DOHH2 (cell line): ENCODE data around the gene TULP3.
"Not testable (repeated sequence)": the region's sequence is repeated elsewhere in the genome, so short reads cannot be mapped to it uniquely, and the experiment has no call there.

Experiments used
- EZH2phosphoT487 ChIP-seq: fragments of 200-600 bp; sonication (generic); IDR thresholded peaks from 2 replicates; pipeline ENCODE4 v1.6.1; 2017; ENCODE audit warnings: borderline replicate concordance, mild to moderate bottlenecking, antibody characterized with exemption, low read length, moderate library complexity, mixed read lengths
- TF ChIP-seq, protein P1 (sequence below): fragments of 200-600 bp; sonication (generic); IDR thresholded peaks from one replicate; pipeline ENCODE4 v1.5.1; 2014; ENCODE audit warnings: antibody characterized with exemption, mild to moderate bottlenecking, low read depth, low read length; ENCODE audit not compliant: poor library complexity, severe bottlenecking

DNA sequence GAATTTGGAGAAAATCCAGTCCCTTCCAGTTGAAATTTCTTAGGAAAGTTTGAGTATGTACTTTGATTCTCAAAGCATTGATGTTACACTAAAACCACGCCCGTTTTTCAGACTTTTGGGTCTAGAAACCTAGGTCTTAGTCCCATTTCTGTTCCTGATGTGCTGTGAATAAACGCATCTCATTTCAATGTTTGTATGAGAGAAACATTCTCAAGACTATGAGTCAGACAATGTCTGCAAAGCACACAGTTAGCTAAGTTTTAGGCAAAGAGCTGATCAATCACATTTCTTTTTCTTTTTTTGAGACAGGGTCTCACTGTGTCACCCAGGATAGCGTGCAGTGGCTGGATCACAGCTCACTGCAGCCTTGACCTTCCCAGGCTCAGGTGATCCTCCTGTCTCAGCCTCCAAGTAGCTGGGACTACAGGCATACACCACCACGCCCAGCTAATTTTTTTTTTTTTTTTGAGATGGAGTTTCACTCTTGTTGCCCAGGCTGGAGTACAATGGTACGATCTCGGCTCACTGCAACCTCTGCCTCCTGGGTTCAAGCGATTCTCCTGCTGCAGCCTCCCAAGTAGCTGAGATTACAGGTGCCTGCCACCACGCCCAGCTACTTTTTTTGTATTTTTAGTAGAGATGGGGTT, 21.6 kb upstream of the TULP3 start:
- TF ChIP-seq EZH2phosphoT487: not testable (repeated sequence)
- TF ChIP-seq, protein P1, sequence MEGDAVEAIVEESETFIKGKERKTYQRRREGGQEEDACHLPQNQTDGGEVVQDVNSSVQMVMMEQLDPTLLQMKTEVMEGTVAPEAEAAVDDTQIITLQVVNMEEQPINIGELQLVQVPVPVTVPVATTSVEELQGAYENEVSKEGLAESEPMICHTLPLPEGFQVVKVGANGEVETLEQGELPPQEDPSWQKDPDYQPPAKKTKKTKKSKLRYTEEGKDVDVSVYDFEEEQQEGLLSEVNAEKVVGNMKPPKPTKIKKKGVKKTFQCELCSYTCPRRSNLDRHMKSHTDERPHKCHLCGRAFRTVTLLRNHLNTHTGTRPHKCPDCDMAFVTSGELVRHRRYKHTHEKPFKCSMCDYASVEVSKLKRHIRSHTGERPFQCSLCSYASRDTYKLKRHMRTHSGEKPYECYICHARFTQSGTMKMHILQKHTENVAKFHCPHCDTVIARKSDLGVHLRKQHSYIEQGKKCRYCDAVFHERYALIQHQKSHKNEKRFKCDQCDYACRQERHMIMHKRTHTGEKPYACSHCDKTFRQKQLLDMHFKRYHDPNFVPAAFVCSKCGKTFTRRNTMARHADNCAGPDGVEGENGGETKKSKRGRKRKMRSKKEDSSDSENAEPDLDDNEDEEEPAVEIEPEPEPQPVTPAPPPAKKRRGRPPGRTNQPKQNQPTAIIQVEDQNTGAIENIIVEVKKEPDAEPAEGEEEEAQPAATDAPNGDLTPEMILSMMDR: not testable (repeated sequence)
